Head of caudate nucleus (tissue), 42 donors: ENCODE measurements around the gene RAB6A.
"Not testable (repeated sequence)": the region's sequence is repeated elsewhere in the genome, so short reads cannot be mapped to it uniquely, and the experiment has no call there.

Source experiments
- DNase-seq, 42 donors: peaks; one replicate each; pipeline versions ENCODE4 v3.0.0 to v3.0.0-alpha.2; 2020 to 2021; ENCODE audit warnings: mixed read lengths in 7 of 42
- intact Hi-C: fragments of 100-400 bp; cut with DNase I; formaldehyde crosslinking; loops from one replicate; pipeline ENCODE4 v1.15.0; 2022

The RAB6A gene

GRCh38 chr11:73760679-73761402 is at the start of gene RAB6A:
TSS of gene RAB6A (minus strand) at chr11:73761074. CDS start at chr11:73760635, 439 bp downstream.
- intact Hi-C loops = loop anchor here (1.0 to 2.0 kb wide), 2 partner anchors 18 to 116 kb away; partner anchors contain the start of genes COA4 and PAAF1
- DNase-seq = peak; percentile 99 to 100 (median 100)

DNA sequence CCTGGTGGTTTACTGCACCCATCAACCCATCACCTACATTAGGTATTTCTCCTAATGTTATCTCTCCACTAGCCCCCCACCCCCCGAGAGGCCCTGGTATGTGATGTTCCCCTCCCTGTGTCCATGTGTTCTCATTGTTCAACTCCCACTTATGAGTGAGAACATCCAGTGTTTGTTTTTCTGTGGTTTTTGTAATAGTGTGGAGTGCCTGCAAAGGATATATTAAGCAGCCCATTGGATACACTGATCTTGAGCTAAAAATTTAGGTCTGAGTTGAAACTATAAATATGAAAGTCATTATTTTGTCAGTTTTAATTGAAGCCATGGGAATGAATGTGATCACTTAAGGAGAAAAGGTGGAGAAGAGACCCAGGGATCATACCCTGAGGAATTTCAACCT is 49.8 kb upstream of the RAB6A start:
- intact Hi-C loops = no loop called here
- DNase-seq = no peak

GRCh38 chr11:73808052-73808451 is 47.2 kb upstream of the RAB6A start:
- intact Hi-C loops = no loop called here
- DNase-seq = no peak

- DNase-seq = no peak
- intact Hi-C loops = no loop called here
These were observed 43.8 kb upstream of the RAB6A start for GRCh38 chr11:73804712-73805111.

- DNase-seq = no peak
- intact Hi-C loops = no loop called here
These were observed 40.3 kb upstream of the RAB6A start for GRCh38 chr11:73801136-73801535.

DNA sequence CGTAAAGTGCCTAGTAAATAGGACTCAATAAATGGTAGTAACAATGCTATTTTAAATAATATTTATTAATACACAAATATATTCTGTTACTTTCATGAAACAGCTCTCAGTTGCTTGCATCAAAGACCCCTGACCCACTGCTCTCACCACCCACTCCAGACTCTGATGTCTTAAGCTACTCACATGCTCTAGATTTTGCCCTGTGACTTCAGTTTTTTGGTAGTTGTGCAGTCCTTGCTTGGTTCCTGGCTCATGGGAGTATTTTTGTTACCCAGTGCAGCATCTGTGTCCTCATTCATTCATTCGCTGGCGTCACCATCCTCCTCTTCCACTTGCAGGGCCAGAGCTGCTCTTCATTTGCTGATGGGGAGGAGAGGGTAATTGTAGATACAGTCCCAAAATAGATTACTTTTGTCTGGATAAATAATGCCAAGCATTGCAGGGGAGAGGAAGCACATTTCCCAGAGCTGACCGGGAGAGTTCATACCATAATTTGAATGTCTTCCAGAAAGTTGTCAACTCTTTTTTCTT is 39.5 kb upstream of the RAB6A start:
- DNase-seq = no peak
- intact Hi-C loops = no loop called here

- DNase-seq = peak in 41 of 42 donors; percentile 19 to 84 (median 63)
- intact Hi-C loops = no loop called here
These were observed 36.6 kb upstream of the RAB6A start for GRCh38 chr11:73797457-73797856.

DNA sequence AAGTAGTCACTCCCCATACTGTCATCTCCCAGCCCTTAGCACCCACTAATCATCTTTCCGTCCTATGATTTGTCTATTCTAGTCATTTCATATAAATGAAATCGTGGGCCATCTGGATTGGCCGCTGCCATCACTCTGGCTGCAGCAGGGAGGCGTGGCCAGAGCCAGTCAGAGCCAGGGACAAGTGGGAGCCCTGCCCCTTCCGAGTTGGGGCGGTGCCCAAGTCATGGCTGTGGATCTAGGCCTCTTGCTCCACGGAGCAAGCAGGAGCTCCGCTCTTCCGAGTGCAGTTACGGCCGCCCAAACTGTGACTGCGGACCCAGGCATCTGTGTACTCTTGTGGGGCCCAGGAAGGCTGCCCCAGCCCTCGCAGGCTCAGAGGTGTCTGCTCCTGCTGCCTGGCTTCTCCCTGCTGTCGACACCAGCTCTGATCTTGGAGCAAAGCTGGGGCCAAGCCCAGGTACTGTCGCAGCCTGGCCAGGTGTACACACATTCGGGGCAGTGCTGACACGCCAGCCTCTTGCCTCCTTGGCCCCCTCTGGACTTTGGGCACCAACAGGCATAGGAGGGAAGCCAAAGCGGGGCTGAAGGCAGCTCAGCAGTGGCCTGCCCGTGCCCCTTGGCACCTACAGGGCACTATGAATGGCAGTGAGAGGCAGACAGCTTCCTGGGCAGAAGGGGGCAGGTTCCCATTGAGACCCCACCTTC is 35.2 kb upstream of the RAB6A start:
- DNase-seq = peak; percentile 52 to 93 (median 86)

GRCh38 chr11:73792584-73792983 is 31.7 kb upstream of the RAB6A start:
- intact Hi-C loops = no loop called here
- DNase-seq = no peak

More for the DNA sequence above, 35.2 kb upstream of the RAB6A start:
- intact Hi-C loops = no loop called here

DNA sequence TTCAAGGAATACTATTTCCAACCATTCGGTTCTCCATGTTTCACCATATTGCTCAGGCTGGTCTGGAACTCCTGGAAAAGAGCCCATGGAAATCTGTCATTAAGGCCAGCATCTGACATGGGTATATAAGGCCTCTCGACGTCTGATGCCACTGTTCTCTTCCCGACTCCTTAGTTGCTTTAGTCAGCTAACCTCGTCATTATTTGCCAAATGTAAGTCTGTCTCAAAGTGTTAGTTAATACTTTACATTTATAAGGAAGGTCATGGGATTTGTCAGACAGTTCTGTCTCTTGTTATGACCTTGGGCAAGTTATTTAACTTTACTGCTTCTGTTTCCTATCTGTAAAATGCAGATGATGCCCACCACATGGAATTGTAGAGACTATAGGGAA is 28.4 kb upstream of the RAB6A start:
- DNase-seq = no peak
- intact Hi-C loops = loop anchor here (5.0 kb wide), 1 partner anchor 88 kb away; the partner anchor contains the start of genes COA4 and PAAF1

DNA sequence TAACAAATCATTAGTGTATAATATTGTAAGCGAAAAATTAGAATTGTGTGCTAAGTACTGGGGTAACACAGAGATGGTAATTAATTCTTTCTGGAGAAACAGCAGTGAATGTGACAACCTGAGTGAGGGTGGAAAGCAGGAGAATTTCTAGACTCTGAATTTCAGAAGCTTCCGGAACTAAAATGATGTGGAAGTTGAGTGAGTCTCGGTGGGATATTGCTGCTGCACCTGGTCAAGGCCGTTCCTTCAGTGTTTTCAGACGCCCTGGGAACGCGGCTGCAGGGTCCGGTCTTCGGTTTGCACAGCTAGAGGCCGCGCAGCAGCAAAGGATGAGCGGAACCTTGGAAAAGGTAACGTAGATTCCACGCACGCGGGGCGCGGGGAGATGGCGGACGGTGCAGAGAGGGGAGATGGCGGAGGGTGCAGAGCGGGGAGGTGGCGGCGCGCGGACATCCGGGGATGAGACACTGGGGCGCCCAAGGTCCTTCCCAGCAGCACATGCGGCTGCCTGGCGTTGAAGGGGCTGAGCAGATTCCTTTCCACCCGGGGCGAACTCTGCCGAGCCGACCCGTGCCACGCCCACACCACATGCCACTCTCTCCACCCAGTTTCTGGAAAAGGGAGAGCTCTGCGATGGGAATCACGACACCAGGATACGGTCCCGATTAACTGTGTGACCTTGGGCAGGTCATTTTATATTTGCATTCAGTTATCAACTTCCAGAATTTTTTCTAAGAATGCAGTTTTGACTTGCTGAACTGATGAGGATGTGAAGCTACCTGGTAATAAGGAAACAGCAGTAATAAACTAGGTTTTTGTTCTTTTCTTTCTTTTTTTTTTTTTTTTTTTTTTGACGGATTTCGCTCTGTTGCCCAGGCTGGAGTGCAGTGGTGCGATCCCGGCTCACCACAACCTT is 27.0 kb upstream of the RAB6A start, which contains the start of gene MRPL48:
MRPL48 (plus strand) TSS at position 232 of the 916 bp plus-strand sequence; CDS start at position 330, 98 bp downstream.
- intact Hi-C loops = loop anchor here (5.0 kb wide), 1 partner anchor 89 kb away; the partner anchor contains the start of genes COA4 and PAAF1

DNA sequence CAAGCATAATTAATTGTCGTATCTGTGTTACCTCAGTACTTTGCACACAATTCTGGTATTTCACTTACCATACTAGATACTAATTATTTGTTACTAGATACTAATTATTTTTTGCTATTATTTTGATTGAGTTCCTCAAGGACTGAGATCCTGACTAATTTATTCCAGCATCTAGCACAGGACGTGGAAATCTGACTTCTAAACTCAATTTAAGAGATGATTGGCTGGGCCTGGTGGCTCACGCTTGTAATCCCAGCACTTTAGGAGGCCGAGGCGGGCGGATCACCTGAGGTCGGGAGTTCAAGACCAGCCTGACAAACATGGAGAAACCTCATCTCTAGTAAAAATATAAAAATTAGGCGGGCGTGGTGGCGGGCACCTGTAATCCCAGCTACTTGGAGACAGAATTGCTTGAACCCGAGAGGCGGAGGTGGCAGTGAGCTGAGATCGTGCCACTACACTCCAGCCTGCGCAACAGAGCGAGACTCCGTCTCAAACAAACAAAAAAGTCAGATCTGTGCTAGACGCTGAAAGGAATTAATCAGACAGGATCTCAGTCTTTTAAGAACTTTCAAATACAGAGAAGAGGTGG is 26.3 kb upstream of the RAB6A start:
- peak in 14 of 42 donors; percentile 8 to 49 (median 22) for DNase-seq
- intact Hi-C loops = loop anchor here (5.0 kb wide), 1 partner anchor 90 kb away; the partner anchor contains the start of genes COA4 and PAAF1

More for the DNA sequence above, 27.0 kb upstream of the RAB6A start, which contains the start of gene MRPL48:
- DNase-seq = peak; percentile 74 to 95 (median 89)

DNA sequence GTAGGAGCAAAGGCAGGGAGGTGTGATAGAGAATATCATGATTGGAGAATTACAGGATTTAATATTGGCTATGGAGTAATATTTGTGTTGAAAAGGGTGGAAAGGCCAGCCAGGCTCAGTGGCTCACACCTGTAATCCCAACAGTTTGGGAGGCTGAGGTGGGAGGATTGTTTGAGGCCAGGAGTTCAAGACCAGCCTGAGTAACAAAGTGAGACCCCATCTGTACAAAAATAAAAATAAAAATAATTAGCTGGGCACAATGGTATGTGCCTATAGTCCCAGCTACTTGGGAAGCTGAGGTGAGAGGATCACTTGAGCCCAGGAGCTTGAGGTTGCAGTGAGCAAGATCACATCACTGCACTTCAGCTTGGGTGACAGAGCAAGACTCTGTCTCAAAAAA is 24.6 kb upstream of the RAB6A start:
- DNase-seq = not testable (repeated sequence)
- intact Hi-C loops = loop anchor here (5.0 kb wide), 1 partner anchor 92 kb away; the partner anchor contains the start of genes COA4 and PAAF1

GRCh38 chr11:73784734-73785133 is 23.9 kb upstream of the RAB6A start:
- intact Hi-C loops = loop anchor here (5.0 kb wide), 1 partner anchor 93 kb away; the partner anchor contains the start of genes COA4 and PAAF1

GRCh38 chr11:73784080-73784634 is 23.3 kb upstream of the RAB6A start:
- intact Hi-C loops = no loop called here
- no peak for DNase-seq

More at GRCh38 chr11:73784734-73785133, 23.9 kb upstream of the RAB6A start:
- no peak for DNase-seq

- intact Hi-C loops = no loop called here
- DNase-seq = no peak
These were observed 22.7 kb upstream of the RAB6A start for GRCh38 chr11:73783483-73784020.

DNA sequence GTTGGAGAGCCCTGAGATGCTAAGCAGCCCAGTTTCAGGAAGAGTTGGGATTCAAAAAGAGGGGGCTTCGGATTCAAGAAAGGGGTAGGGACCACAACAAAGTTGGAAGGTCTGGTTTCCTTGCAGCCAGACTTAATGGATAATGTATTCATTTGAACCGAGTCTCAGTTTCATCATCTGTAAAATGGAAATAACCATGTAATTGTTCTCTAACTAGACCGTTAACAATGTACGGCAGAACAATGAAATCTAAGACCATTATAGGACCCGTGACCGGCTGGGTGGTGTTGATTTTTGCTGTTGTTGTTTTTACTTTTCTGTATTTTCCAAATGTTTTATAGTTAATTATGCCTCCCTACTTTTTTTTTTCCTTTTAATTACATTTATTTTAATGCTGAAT is 20.4 kb upstream of the RAB6A start:
- DNase-seq = no peak
- intact Hi-C loops = no loop called here
